Activated B cell treated with CpG ODN at 0.5 μM for 24 hours (primary cell): ENCODE measurements around the gene COA8. TPM values are rescaled to one million over a fixed set of nuclear protein-coding genes. Genes with fewer than 3 reads are reported as not detected.

Source experiments
- ATAC-seq: fragments of 200-7000 bp; cut with Tn5 transposase; one replicate; pipeline ENCODE4 v1.10.0; 2021; ENCODE audit warnings: low read depth, mild to moderate bottlenecking, moderate library complexity
- CTCF ChIA-PET: fragments of 350-600 bp; sonication (Branson Sonifier 250); formaldehyde crosslinking; loops from one replicate; lab custom pipeline; 2021; ENCODE audit warnings: antibody characterized with exemption; lab: Charles Lee
- POLR2A ChIA-PET: fragments of 350-600 bp; sonication (Branson Sonifier 250); formaldehyde crosslinking; loops from one replicate; lab custom pipeline; 2021; ENCODE audit warnings: antibody characterized with exemption; lab: Charles Lee
- DNase-seq: peaks from one replicate; pipeline ENCODE4 v3.0.0; 2022
- H3K27ac Mint-ChIP-seq: one replicate; pipeline ENCODE4 v1.8.0; 2020; ENCODE audit warnings: mixed read lengths
- H3K27me3 Mint-ChIP-seq: one replicate; pipeline ENCODE4 v1.8.0; 2021; ENCODE audit warnings: mixed read lengths
- H3K36me3 Mint-ChIP-seq: one replicate; pipeline ENCODE4 v1.8.0; 2021; ENCODE audit warnings: low read depth, mixed read lengths
- H3K4me1 Mint-ChIP-seq: one replicate; pipeline ENCODE4 v1.8.0; 2021; ENCODE audit warnings: mixed read lengths
- H3K4me3 Mint-ChIP-seq: one replicate; pipeline ENCODE4 v1.8.0; 2020; ENCODE audit warnings: mild to moderate bottlenecking, mixed read lengths
- H3K9me3 Mint-ChIP-seq: one replicate; pipeline ENCODE4 v1.8.0; 2020; ENCODE audit warnings: mixed read lengths
- CTCF ChIP-seq: fragments of 200-600 bp; IDR thresholded peaks from one replicate; pipeline ENCODE4 v1.8.0; 2022; ENCODE audit warnings: antibody characterized with exemption, mild to moderate bottlenecking
- intact Hi-C: fragments of 100-400 bp; cut with micrococcal nuclease; formaldehyde crosslinking; loops from one replicate; pipeline ENCODE4 v1.15.1; 2024
- total RNA-seq: library from RNA; stranded (reverse); gene quantifications from 2 replicates; pipeline ENCODE4 v1.2.3, GENCODE V29; 2022

The COA8 gene
- total RNA-seq, 1 donor from 2014 or later: 28.4 TPM

- CTCF ChIA-PET: no interaction called here
- no peak for TF ChIP-seq CTCF
- Mint-ChIP-seq H3K4me1 (peaks cover 26% of the 10 kb centered on the region), H3K36me3 (peaks cover 46% of the 10 kb centered on the region), H3K27ac (no peak overlapping the region), H3K9me3 (no peaks in the 10 kb centered on the region), H3K4me3 (no peak overlapping the region), H3K27me3 (no peaks in the 10 kb centered on the region)
- intact Hi-C loops: no loop called here
- ATAC-seq (no peak), DNase-seq (no peak)
- POLR2A ChIA-PET: interaction anchor here (0.7 kb wide), 1 partner anchor 26 kb away, joined by 3 read pairs; no protein-coding TSS in a partner anchor
Observed at GRCh38 chr14:103555559-103556337, 7.0 kb upstream of the COA8 start.

- Mint-ChIP-seq H3K4me1 (peaks cover 39% of the 10 kb centered on the region), H3K4me3 (no peak overlapping the region), H3K36me3 (peaks cover 54% of the 10 kb centered on the region), H3K27me3 (no peaks in the 10 kb centered on the region), H3K27ac (no peak overlapping the region), H3K9me3 (no peaks in the 10 kb centered on the region)
- intact Hi-C loops: no loop called here
- DNase-seq: no peak
- ATAC-seq: no peak
- ChIA-PET POLR2A (interaction anchor here (1.6 kb wide), 1 partner anchor 30 kb away, joined by 6 read pairs; no protein-coding TSS in a partner anchor), CTCF (interaction anchor here (1.5 to 1.7 kb wide), 3 partner anchors 36 to 123 kb away, joined by 5 read pairs; no protein-coding TSS in a partner anchor)
- no peak for TF ChIP-seq CTCF
Observed at GRCh38 chr14:103556946-103557758, 5.6 kb upstream of the COA8 start.

GRCh38 chr14:103558071-103558882 lies 4.5 kb upstream of the COA8 start:
- Mint-ChIP-seq H3K4me3 (no peak overlapping the region), H3K27ac (no peak overlapping the region), H3K36me3 (peaks cover 50% of the 10 kb centered on the region), H3K4me1 (peaks cover 41% of the 10 kb centered on the region), H3K9me3 (no peaks in the 10 kb centered on the region), H3K27me3 (no peaks in the 10 kb centered on the region)
- TF ChIP-seq CTCF: no peak
- intact Hi-C loops: no loop called here
- no peak for ATAC-seq
- DNase-seq: no peak
- CTCF ChIA-PET: interaction anchor here (1.0 to 1.7 kb wide), 4 partner anchors 11 to 122 kb away, joined by 3 to 5 read pairs (median 4); no protein-coding TSS in a partner anchor
- POLR2A ChIA-PET: interaction anchor here (0.5 to 1.6 kb wide), 2 partner anchors 31 to 65 kb away, joined by 4 to 6 read pairs; no protein-coding TSS in a partner anchor

GRCh38 chr14:103559766-103560165 lies 3.0 kb upstream of the COA8 start:
- intact Hi-C loops: loop anchor here (10.0 kb wide), 1 partner anchor 285 kb away; the partner anchor contains the start of gene PPP1R13B
- ChIA-PET CTCF (no interaction called here), POLR2A (interaction anchor here (0.6 to 1.1 kb wide), 3 partner anchors 64 to 1470 kb away, joined by 4 to 6 read pairs (median 4); partner anchors contain the start of gene PPP1R13B)
- no peaks in the 10 kb centered on the region for H3K27me3 Mint-ChIP-seq
- no peak for TF ChIP-seq CTCF
- no peak for DNase-seq
- no peak overlapping the region for H3K4me3 Mint-ChIP-seq
- no peak for ATAC-seq
- peaks cover 49% of the 10 kb centered on the region for H3K36me3 Mint-ChIP-seq
- peak overlapping the region; percentile 21 for H3K27ac Mint-ChIP-seq
- H3K9me3 Mint-ChIP-seq: no peaks in the 10 kb centered on the region
- peaks cover 52% of the 10 kb centered on the region for H3K4me1 Mint-ChIP-seq
